Calu3 (cell line): ENCODE data around the gene SCAI. TPM values are rescaled to one million over a fixed set of nuclear protein-coding genes. Genes with fewer than 3 reads are reported as not detected.

Experiments
- BruUV-seq: library from RNA; stranded (reverse); fragments of 400-500 nt; replicated peaks from 2 replicates; lab custom pipeline; 2021; lab: Mats Ljungman, UMichigan
- CTCF ChIA-PET: fragments of 300-600 bp; sonication (Branson Sonifier 250); formaldehyde crosslinking; loops from one replicate; lab custom pipeline; 2022; ENCODE audit warnings: antibody characterized with exemption; lab: Charles Lee
- DNase-seq: peaks from one replicate; pipeline ENCODE4 v3.0.0; 2022
- H3K27ac Mint-ChIP-seq: one replicate; pipeline ENCODE4 v1.8.0; 2022; ENCODE audit warnings: mixed read lengths; ENCODE audit not compliant: unreplicated experiment
- H3K27me3 Mint-ChIP-seq: one replicate; pipeline ENCODE4 v1.8.0; 2022; ENCODE audit warnings: mixed read lengths; ENCODE audit not compliant: unreplicated experiment
- H3K36me3 Mint-ChIP-seq: one replicate; pipeline ENCODE4 v1.8.0; 2022; ENCODE audit warnings: mild to moderate bottlenecking, moderate library complexity, mixed read lengths; ENCODE audit not compliant: insufficient read depth, unreplicated experiment
- H3K4me1 Mint-ChIP-seq: one replicate; pipeline ENCODE4 v1.8.0; 2022; ENCODE audit warnings: mild to moderate bottlenecking, low read depth, mixed read lengths; ENCODE audit not compliant: unreplicated experiment
- H3K4me3 Mint-ChIP-seq: one replicate; pipeline ENCODE4 v1.8.0; 2022; ENCODE audit warnings: mild to moderate bottlenecking, low read depth, moderate library complexity, mixed read lengths; ENCODE audit not compliant: unreplicated experiment
- H3K9me3 Mint-ChIP-seq: one replicate; pipeline ENCODE4 v1.8.0; 2022; ENCODE audit warnings: low read depth, mixed read lengths; ENCODE audit not compliant: unreplicated experiment
- CTCF ChIP-seq: fragments of 200-600 bp; IDR thresholded peaks from one replicate; pipeline ENCODE4 v1.8.0; 2022; ENCODE audit warnings: antibody characterized with exemption; ENCODE audit not compliant: unreplicated experiment
- intact Hi-C: fragments of 100-400 bp; cut with micrococcal nuclease; formaldehyde crosslinking; loops from one replicate; pipeline ENCODE4 v1.10.0; 2022; ENCODE audit not compliant: unreplicated experiment
- total RNA-seq: library from RNA; stranded (reverse); gene quantifications from 2 replicates; pipeline ENCODE4 v1.2.3, GENCODE V29; 2022

Gene SCAI
- total RNA-seq, 1 experiment from 2014 or later = 6.4 TPM

GRCh38 chr9:125100822-125101221 lies 42.5 kb downstream of the SCAI start:
- H3K27me3 Mint-ChIP-seq = no peaks in the 10 kb centered on the region
- no peak overlapping the region for H3K27ac Mint-ChIP-seq
- peaks cover 2% of the 10 kb centered on the region for H3K9me3 Mint-ChIP-seq
- intact Hi-C loops = no loop called here
- H3K36me3 Mint-ChIP-seq = peaks cover 5% of the 10 kb centered on the region
- no TSS peak for BruUV-seq
- H3K4me3 Mint-ChIP-seq = no peak overlapping the region
- TF ChIP-seq CTCF = no peak
- DNase-seq = no peak
- CTCF ChIA-PET = no interaction called here
- H3K4me1 Mint-ChIP-seq = peaks cover 7% of the 10 kb centered on the region

DNA sequence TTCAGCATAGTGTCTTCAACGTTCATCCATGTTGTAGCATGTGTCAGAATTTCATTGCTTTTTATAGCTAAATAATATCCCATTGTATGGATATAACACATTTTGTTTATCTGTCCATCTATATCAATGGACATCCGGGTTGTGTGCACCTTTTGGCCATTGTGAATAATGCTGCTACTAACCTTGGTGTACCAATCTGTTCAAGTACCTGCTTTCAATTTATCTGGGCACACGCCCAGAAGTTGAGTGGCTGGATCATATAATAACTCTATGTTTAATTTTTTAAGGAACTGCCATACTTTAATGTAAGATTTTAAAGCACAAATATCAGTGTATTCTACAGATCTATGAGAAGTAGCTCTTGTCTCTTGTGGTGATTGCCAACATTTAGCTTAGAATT lies 43.5 kb downstream of the SCAI start:
- intact Hi-C loops = no loop called here
- no peak for TF ChIP-seq CTCF
- Mint-ChIP-seq H3K9me3 (peaks cover 2% of the 10 kb centered on the region), H3K4me3 (no peak overlapping the region), H3K27me3 (no peaks in the 10 kb centered on the region), H3K27ac (no peak overlapping the region), H3K36me3 (peaks cover 5% of the 10 kb centered on the region), H3K4me1 (peaks cover 7% of the 10 kb centered on the region)
- BruUV-seq = no TSS peak
- CTCF ChIA-PET = no interaction called here
- no peak for DNase-seq

DNA sequence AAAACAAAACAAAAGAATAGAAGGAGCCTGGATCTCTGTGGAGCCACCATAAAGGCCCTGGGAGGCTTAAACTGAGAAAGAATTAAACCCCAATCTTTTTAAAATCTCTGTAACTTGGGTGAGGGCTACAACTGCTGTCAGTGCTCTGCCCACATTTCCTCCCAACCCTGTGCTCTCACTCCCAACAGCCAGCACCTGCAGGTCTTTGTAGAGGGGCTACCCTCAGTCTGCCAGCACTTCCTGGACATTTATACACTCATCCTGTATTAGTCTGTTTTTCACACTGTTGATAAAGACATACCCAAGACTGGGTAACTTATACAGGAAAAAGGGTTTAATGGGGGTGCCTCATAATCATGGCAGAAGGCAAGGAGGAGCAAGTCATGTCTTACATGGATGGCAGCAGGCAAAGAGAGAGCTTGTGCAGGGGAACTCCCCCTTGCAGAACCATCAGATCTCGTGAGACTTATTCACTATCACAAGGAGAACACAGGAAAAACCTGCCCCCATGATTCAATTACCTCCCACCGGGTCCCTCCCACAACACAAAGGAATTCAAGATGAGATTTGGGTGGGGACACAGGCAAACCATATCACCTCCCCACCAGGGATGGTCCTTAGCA lies 47.4 kb downstream of the SCAI start:
- BruUV-seq = no TSS peak
- CTCF ChIA-PET = no interaction called here
- Mint-ChIP-seq H3K4me3 (no peak overlapping the region), H3K27me3 (no peaks in the 10 kb centered on the region), H3K36me3 (peaks cover 5% of the 10 kb centered on the region), H3K4me1 (no peaks in the 10 kb centered on the region), H3K27ac (no peak overlapping the region), H3K9me3 (peaks cover 2% of the 10 kb centered on the region)
- DNase-seq = no peak
- TF ChIP-seq CTCF = no peak
- intact Hi-C loops = no loop called here

DNA sequence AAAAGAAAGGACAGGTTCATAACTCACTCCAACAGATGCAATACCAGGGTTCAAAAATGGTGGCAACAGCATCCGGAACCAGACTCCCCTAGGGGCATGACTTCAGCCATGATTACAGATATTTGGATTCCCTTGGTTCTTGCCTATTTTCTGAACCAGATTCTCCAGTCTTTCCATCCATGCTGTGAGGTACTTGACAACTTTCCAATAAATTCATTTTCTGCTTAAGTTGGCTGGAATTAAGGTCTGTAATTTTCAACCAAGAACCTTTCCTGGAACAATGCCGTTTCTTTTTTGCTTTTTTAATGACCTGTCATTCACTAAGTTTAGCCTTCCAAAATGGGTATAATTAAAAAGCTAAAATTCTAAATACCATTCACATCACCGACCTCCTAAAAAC lies 52.2 kb downstream of the SCAI start:
- no peaks in the 10 kb centered on the region for H3K36me3 Mint-ChIP-seq
- no peaks in the 10 kb centered on the region for H3K9me3 Mint-ChIP-seq
- CTCF ChIA-PET = no interaction called here
- no peak for TF ChIP-seq CTCF
- no peaks in the 10 kb centered on the region for H3K27me3 Mint-ChIP-seq
- no peak overlapping the region for H3K4me3 Mint-ChIP-seq
- H3K27ac Mint-ChIP-seq = no peak overlapping the region
- no TSS peak for BruUV-seq
- no peak for DNase-seq
- intact Hi-C loops = no loop called here
- H3K4me1 Mint-ChIP-seq = no peaks in the 10 kb centered on the region
